PC-3 (cell line): Measurements from ENCODE around the gene RAB22A. TPM values are rescaled to one million over a fixed set of nuclear protein-coding genes. Genes with fewer than 3 reads are reported as not detected.
A peak's percentile ranks its signal among the peaks of the same experiment; 100 is the strongest.

Source experiments
- ATAC-seq: fragments of 200-7000 bp; cut with Tn5 transposase; 2 replicates; pipeline ENCODE4 v1.9.1; 2020; ENCODE audit warnings: mild to moderate bottlenecking, moderate library complexity
- BruUV-seq: library from RNA; stranded (reverse); fragments of 400-500 nt; replicated peaks from 2 replicates; lab custom pipeline; 2021; lab: Mats Ljungman, UMichigan
- CTCF ChIA-PET: fragments of 300-600 bp; sonication (Branson Sonifier 250); formaldehyde crosslinking; loops from one replicate; lab custom pipeline; 2022; ENCODE audit warnings: antibody characterized with exemption; lab: Charles Lee
- POLR2A ChIA-PET: fragments of 300-600 bp; sonication (Branson Sonifier 250); formaldehyde crosslinking; loops from one replicate; lab custom pipeline; 2022; ENCODE audit warnings: antibody characterized with exemption; ENCODE audit not compliant: unreplicated experiment; lab: Charles Lee
- DNase-seq: peaks from one replicate; pipeline ENCODE4 v3.0.0-alpha.2; 2015
- H2AFZ ChIP-seq: fragments of 300-600 bp; sonication (generic); 2 replicates; pipeline ENCODE4 v1.6.0; 2016; ENCODE audit warnings: antibody characterized with exemption, low read length
- H3F3A ChIP-seq: fragments of 300-600 bp; sonication (generic); one replicate; pipeline ENCODE4 v1.6.0; 2017; ENCODE audit warnings: antibody characterized with exemption, low read length, control low read depth, mild to moderate bottlenecking; ENCODE audit not compliant: unreplicated experiment
- H3K27ac ChIP-seq: fragments of 300-600 bp; sonication (generic); 2 replicates; pipeline ENCODE4 v1.5.1; 2016; ENCODE audit warnings: mild to moderate bottlenecking, low read length
- H3K27me3 ChIP-seq: fragments of 300-600 bp; sonication (generic); 2 replicates; pipeline ENCODE4 v1.6.1; 2016; ENCODE audit warnings: low read length, mixed read lengths
- H3K36me3 ChIP-seq: fragments of 300-600 bp; sonication (generic); 2 replicates; pipeline ENCODE4 v1.6.1; 2016; ENCODE audit warnings: low read depth, mixed run types, low read length, mixed read lengths
- H3K4me1 ChIP-seq: fragments of 300-600 bp; sonication (generic); 2 replicates; pipeline ENCODE4 v1.5.1; 2016; ENCODE audit warnings: low read length; ENCODE audit not compliant: insufficient read depth
- H3K4me2 ChIP-seq: fragments of 300-600 bp; sonication (generic); 2 replicates; pipeline ENCODE4 v1.6.0; 2016; ENCODE audit warnings: low read length
- H3K4me3 ChIP-seq: fragments of 300-600 bp; sonication (generic); 2 replicates; pipeline ENCODE4 v1.5.1; 2016; ENCODE audit warnings: mild to moderate bottlenecking, low read length, mixed read lengths
- H3K79me2 ChIP-seq: fragments of 300-600 bp; sonication (generic); 2 replicates; pipeline ENCODE4 v1.6.1; 2017; ENCODE audit warnings: low read length, mixed read lengths
- H3K9ac ChIP-seq: fragments of 300-600 bp; sonication (generic); 2 replicates; pipeline ENCODE4 v1.6.0; 2016; ENCODE audit warnings: mild to moderate bottlenecking, low read length
- H3K9me2 ChIP-seq: fragments of 300-600 bp; sonication (generic); replicated peaks from 2 replicates; pipeline ENCODE4 v1.6.1; 2016; ENCODE audit warnings: mixed run types, low read length, mixed read lengths
- H3K9me3 ChIP-seq: fragments of 300-600 bp; sonication (generic); 2 replicates; pipeline ENCODE4 v1.6.1; 2016; ENCODE audit warnings: low read length, mixed read lengths
- H4K20me1 ChIP-seq: fragments of 300-600 bp; sonication (generic); 2 replicates; pipeline ENCODE4 v1.6.1; 2016; ENCODE audit warnings: low read length, mixed read lengths
- EZH2 ChIP-seq: fragments of 300-600 bp; sonication (generic); IDR thresholded peaks from one replicate; pipeline ENCODE4 v1.6.1; 2017; ENCODE audit warnings: antibody characterized with exemption, mild to moderate bottlenecking, low read length; ENCODE audit not compliant: unreplicated experiment
- EZH2phosphoT487 ChIP-seq: fragments of 300-600 bp; sonication (generic); IDR thresholded peaks from 2 replicates; pipeline ENCODE4 v1.6.1; 2018; ENCODE audit warnings: mild to moderate bottlenecking, antibody characterized with exemption, low read length, borderline replicate concordance
- intact Hi-C: fragments of 100-400 bp; cut with micrococcal nuclease; formaldehyde crosslinking; loops from 2 replicates; pipeline ENCODE4 v1.9.0; 2023
- total RNA-seq: library from RNA; depleted of rRNA; stranded (reverse); fragments of >200 nt; gene quantifications from 2 replicates; pipeline ENCODE4 v1.2.3, GENCODE V29; 2014
- TF ChIP-seq, protein P1 (sequence below): fragments of 300-600 bp; sonication (generic); conservative IDR thresholded peaks from 2 replicates; pipeline ENCODE4 v1.5.1; 2017; ENCODE audit warnings: antibody characterized with exemption, low read depth, mild to moderate bottlenecking, low read length

Gene RAB22A
- total RNA-seq, 1 experiment from 2014 or later = 47.4 TPM

DNA sequence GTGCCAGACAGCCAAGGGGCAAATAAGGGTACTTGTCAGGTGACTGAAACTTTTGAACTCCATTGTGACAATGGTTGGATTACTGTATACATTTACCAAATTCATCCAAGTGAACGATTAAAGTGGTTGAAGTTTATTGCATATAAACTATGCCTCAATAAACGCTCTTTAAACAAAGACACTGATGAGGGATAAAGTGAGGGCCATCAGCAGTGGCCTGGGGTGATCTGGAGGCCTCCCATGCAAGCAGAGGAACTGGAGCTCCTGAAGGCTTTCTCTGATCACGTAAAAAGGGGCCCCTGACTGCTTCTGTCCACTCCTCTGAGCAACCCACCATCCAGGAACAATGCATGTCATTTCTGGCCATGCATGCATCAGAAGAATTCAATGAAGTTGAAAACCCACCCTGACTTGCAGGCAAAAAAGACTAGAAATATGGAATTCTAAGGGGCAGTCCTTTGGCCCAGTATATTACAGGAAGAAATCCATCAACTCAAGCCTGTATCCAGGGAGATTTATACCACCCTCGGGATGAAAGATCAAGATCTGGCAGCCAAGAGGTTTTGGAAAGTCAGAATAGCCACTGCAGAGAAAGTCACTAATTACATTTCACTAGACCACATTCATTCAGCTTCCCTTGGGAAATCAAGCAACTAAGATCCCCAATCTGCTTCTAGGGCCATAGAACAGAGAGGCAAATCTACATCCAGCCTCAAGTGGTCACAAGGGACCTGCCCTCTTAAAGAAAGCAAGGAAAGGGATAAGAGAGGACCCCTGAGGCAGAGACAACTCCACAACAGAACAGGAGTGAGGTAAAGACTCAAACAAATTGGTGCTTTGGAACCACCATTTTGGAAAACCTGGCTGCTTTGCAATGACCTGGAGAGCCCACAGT lies 31.7 kb upstream of the RAB22A start:
- intact Hi-C loops = no loop called here
- no TSS peak for BruUV-seq
- H4K20me1 ChIP-seq = no peaks in the 10 kb centered on the region
- no peaks in the 10 kb centered on the region for H3K36me3 ChIP-seq
- ChIA-PET POLR2A (no interaction called here), CTCF (no interaction called here)
- no peaks in the 10 kb centered on the region for H3K9me2 ChIP-seq
- no peaks in the 10 kb centered on the region for H3K9me3 ChIP-seq
- H3K9ac ChIP-seq = no peak overlapping the region
- H3K4me1 ChIP-seq = no peaks in the 10 kb centered on the region
- no peak overlapping the region for H2AFZ ChIP-seq
- no peak overlapping the region for H3K27ac ChIP-seq
- no peak overlapping the region for H3K4me3 ChIP-seq
- no peaks in the 10 kb centered on the region for H3F3A ChIP-seq
- no peak for TF ChIP-seq EZH2
- TF ChIP-seq, protein P1, sequence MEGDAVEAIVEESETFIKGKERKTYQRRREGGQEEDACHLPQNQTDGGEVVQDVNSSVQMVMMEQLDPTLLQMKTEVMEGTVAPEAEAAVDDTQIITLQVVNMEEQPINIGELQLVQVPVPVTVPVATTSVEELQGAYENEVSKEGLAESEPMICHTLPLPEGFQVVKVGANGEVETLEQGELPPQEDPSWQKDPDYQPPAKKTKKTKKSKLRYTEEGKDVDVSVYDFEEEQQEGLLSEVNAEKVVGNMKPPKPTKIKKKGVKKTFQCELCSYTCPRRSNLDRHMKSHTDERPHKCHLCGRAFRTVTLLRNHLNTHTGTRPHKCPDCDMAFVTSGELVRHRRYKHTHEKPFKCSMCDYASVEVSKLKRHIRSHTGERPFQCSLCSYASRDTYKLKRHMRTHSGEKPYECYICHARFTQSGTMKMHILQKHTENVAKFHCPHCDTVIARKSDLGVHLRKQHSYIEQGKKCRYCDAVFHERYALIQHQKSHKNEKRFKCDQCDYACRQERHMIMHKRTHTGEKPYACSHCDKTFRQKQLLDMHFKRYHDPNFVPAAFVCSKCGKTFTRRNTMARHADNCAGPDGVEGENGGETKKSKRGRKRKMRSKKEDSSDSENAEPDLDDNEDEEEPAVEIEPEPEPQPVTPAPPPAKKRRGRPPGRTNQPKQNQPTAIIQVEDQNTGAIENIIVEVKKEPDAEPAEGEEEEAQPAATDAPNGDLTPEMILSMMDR = no peak
- no peak for TF ChIP-seq EZH2phosphoT487
- H3K4me2 ChIP-seq = no peak overlapping the region
- H3K79me2 ChIP-seq = no peaks in the 10 kb centered on the region
- ATAC-seq (no peak), DNase-seq (no peak)
- H3K27me3 ChIP-seq = no peaks in the 10 kb centered on the region

DNA sequence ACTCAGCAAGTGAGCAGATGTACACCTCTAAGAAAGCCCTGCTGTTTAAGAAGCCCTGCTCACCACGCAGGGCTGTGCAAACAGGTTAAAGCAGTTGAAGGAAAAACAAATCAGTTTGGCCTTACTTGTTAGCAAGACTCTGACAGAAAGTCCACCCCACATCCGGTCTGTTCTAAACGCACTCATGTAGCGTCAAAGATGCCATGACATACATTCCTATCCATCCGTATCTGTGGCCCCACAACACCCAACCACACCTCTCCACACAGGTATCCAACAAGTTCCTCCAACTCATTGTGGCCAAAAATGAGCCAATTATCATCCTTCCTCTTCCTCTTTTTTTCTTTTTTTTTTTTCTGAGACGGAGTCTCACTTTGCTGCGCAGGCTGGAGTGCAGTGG lies 22.8 kb upstream of the RAB22A start:
- CTCF ChIA-PET = no interaction called here
- Histone ChIP-seq H4K20me1 (no peaks in the 10 kb centered on the region), H3K9me2 (no peaks in the 10 kb centered on the region), H3K9me3 (no peaks in the 10 kb centered on the region), H3K27ac (no peak overlapping the region), H3K36me3 (no peaks in the 10 kb centered on the region), H3K9ac (no peak overlapping the region), H3K79me2 (no peaks in the 10 kb centered on the region), H3K4me2 (no peak overlapping the region), H3K27me3 (no peaks in the 10 kb centered on the region), H2AFZ (no peak overlapping the region), H3K4me1 (no peaks in the 10 kb centered on the region), H3F3A (no peaks in the 10 kb centered on the region), H3K4me3 (no peak overlapping the region)
- TF ChIP-seq EZH2phosphoT487 (no peak), EZH2 (no peak)
- intact Hi-C loops = no loop called here
- DNase-seq (no peak), ATAC-seq (no peak)
- POLR2A ChIA-PET = no interaction called here
- BruUV-seq = no TSS peak

DNA sequence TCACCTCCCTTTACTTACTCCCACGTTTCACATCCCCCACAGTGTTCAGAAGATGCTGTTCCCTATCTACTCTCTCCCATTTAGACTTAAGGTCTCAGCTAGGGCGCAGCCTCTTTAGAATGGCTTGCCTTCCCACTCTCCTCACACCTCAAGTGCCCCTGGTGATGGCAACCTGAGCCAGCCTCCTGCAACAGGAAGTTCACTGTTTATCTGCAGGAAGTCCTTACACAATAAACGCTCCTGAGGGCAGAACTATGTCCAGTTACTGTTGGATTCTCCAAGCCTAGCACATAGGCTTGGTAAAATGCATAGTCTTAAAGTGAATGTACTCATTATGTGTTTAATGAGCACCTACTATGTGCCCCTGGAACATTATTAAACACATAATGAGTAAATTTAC lies 21.9 kb upstream of the RAB22A start:
- Histone ChIP-seq H3K4me1 (no peaks in the 10 kb centered on the region), H3K9me3 (no peaks in the 10 kb centered on the region), H3K9me2 (no peaks in the 10 kb centered on the region), H3F3A (no peaks in the 10 kb centered on the region), H4K20me1 (no peaks in the 10 kb centered on the region), H3K4me3 (no peak overlapping the region), H3K79me2 (no peaks in the 10 kb centered on the region), H3K36me3 (no peaks in the 10 kb centered on the region), H3K27ac (no peak overlapping the region), H3K27me3 (no peaks in the 10 kb centered on the region), H2AFZ (no peak overlapping the region), H3K4me2 (no peak overlapping the region), H3K9ac (no peak overlapping the region)
- ChIA-PET POLR2A (no interaction called here), CTCF (no interaction called here)
- DNase-seq = no peak
- intact Hi-C loops = no loop called here
- no TSS peak for BruUV-seq
- peak; percentile 50 for ATAC-seq
- no peak for TF ChIP-seq EZH2
- TF ChIP-seq EZH2phosphoT487 = no peak
- TF ChIP-seq, protein P1 = no peak
